ENCODE results near the gene CDC34.

- TF ChIP-seq CTCF (IDR thresholded peaks at IDR 0.05; ENCODE audit: insufficient read depth, low read length, poor library complexity, severe bottlenecking) (no peak), EZH2phosphoT487 (conservative IDR thresholded peaks at IDR 0.05; ENCODE audit: low read length) (no peak)
Observed at GRCh38 chr19:531753-532560, at the start of gene CDC34.
